Activated T-helper 2 cell treated with anti-CD3 and anti-CD28 coated beads, Interferon-gamma antibody, Interleukin-2, Interleukin-4, amounts not matched to agents 10 μg/mL and 5 μg/mL and 100 μg/mL, durations not matched to agents 14 hours and 24 hours and 36 hours (primary cell): ENCODE results near the gene CTRB2. TPM values are rescaled to one million over a fixed set of nuclear protein-coding genes. Genes with fewer than 3 reads are reported as not detected.

Experiments
- DNase-seq: peaks from one replicate; pipeline ENCODE4 v3.0.0; 2021; ENCODE audit warnings: low spot score
- H3K27ac Mint-ChIP-seq: one replicate; pipeline ENCODE4 v1.8.0; 2021; ENCODE audit warnings: mixed read lengths
- H3K27me3 Mint-ChIP-seq: one replicate; pipeline ENCODE4 v1.8.0; 2021; ENCODE audit warnings: low read depth, mixed read lengths
- H3K36me3 Mint-ChIP-seq: one replicate; pipeline ENCODE4 v1.8.0; 2021; ENCODE audit warnings: low read depth, mixed read lengths
- H3K4me1 Mint-ChIP-seq: one replicate; pipeline ENCODE4 v1.8.0; 2021; ENCODE audit warnings: low read depth, mixed read lengths
- H3K4me3 Mint-ChIP-seq: one replicate; pipeline ENCODE4 v1.8.0; 2021; ENCODE audit warnings: low read depth, mild to moderate bottlenecking, moderate library complexity, mixed read lengths
- H3K9me3 Mint-ChIP-seq: one replicate; pipeline ENCODE4 v1.8.0; 2021; ENCODE audit warnings: mixed read lengths
- intact Hi-C: fragments of 100-400 bp; cut with micrococcal nuclease; formaldehyde crosslinking; loops from one replicate; pipeline ENCODE4 v1.15.1; 2023
- total RNA-seq: library from RNA; stranded (reverse); gene quantifications from 2 replicates; pipeline ENCODE4 v1.2.3, GENCODE V29; 2022

CTRB2 gene
- total RNA-seq = not detected in 2 replicates

- H3K27me3 Mint-ChIP-seq = no peaks in the 10 kb centered on the region
- H3K27ac Mint-ChIP-seq = no peak within 1 kb of the TSS
- no peak for DNase-seq
- intact Hi-C loops = loop anchor here (2.0 kb wide), 1 partner anchor 18 kb away; no protein-coding TSS in a partner anchor
- no peaks in the 10 kb centered on the region for H3K9me3 Mint-ChIP-seq
- no peaks in the 10 kb centered on the region for H3K36me3 Mint-ChIP-seq
- H3K4me1 Mint-ChIP-seq = no peaks in the 10 kb centered on the region
- no peak within 1 kb of the TSS for H3K4me3 Mint-ChIP-seq
Observed at GRCh38 chr16:75206749-75207451, at the start of gene CTRB2. Gene CTRB2 (minus strand): TSS chr16:75207161. CDS start chr16:75207141, 20 bp downstream.

- Mint-ChIP-seq H3K4me1 (no peaks in the 10 kb centered on the region), H3K27ac (no peak overlapping the region), H3K27me3 (peaks cover 34% of the 10 kb centered on the region), H3K36me3 (no peaks in the 10 kb centered on the region), H3K4me3 (no peak overlapping the region), H3K9me3 (no peaks in the 10 kb centered on the region)
- intact Hi-C loops = no loop called here
- no peak for DNase-seq
Observed at GRCh38 chr16:75256059-75256571, 49.2 kb upstream of the CTRB2 start.

GRCh38 chr16:75254359-75254837 is 47.4 kb upstream of the CTRB2 start:
- DNase-seq = no peak
- Mint-ChIP-seq H3K9me3 (no peaks in the 10 kb centered on the region), H3K4me1 (no peaks in the 10 kb centered on the region), H3K27ac (no peak overlapping the region), H3K36me3 (no peaks in the 10 kb centered on the region), H3K4me3 (no peak overlapping the region), H3K27me3 (peaks cover 43% of the 10 kb centered on the region)
- intact Hi-C loops = no loop called here

- intact Hi-C loops = no loop called here
- Mint-ChIP-seq H3K36me3 (no peaks in the 10 kb centered on the region), H3K27me3 (peaks cover 51% of the 10 kb centered on the region), H3K4me1 (no peaks in the 10 kb centered on the region), H3K4me3 (no peak overlapping the region), H3K9me3 (no peaks in the 10 kb centered on the region), H3K27ac (no peak overlapping the region)
- no peak for DNase-seq
Observed at GRCh38 chr16:75252946-75253911, 46.3 kb upstream of the CTRB2 start.

- Mint-ChIP-seq H3K9me3 (no peaks in the 10 kb centered on the region), H3K4me1 (no peaks in the 10 kb centered on the region), H3K27me3 (peaks cover 53% of the 10 kb centered on the region), H3K4me3 (no peak overlapping the region), H3K27ac (no peak overlapping the region), H3K36me3 (no peaks in the 10 kb centered on the region)
- no peak for DNase-seq
- intact Hi-C loops = no loop called here
Observed at GRCh38 chr16:75252049-75252864, 45.3 kb upstream of the CTRB2 start.

GRCh38 chr16:75251280-75252048 is 44.5 kb upstream of the CTRB2 start, which contains the start of gene BCAR1:
Gene BCAR1 (minus strand): TSS chr16:75251624. CDS start chr16:75251482, 142 bp downstream.
- peaks cover 56% of the 10 kb centered on the region for H3K27me3 Mint-ChIP-seq
- H3K4me1 Mint-ChIP-seq = no peaks in the 10 kb centered on the region
- DNase-seq = no peak
- intact Hi-C loops = no loop called here
- no peak within 1 kb of the TSS for H3K27ac Mint-ChIP-seq
- no peaks in the 10 kb centered on the region for H3K36me3 Mint-ChIP-seq
- no peaks in the 10 kb centered on the region for H3K9me3 Mint-ChIP-seq
- H3K4me3 Mint-ChIP-seq = no peak within 1 kb of the TSS

- DNase-seq = no peak
- intact Hi-C loops = no loop called here
- Mint-ChIP-seq H3K4me3 (no peak overlapping the region), H3K9me3 (no peaks in the 10 kb centered on the region), H3K27me3 (peaks cover 56% of the 10 kb centered on the region), H3K36me3 (no peaks in the 10 kb centered on the region), H3K27ac (no peak overlapping the region), H3K4me1 (no peaks in the 10 kb centered on the region)
Observed at GRCh38 chr16:75250809-75251279, 43.9 kb upstream of the CTRB2 start.

- no peaks in the 10 kb centered on the region for H3K36me3 Mint-ChIP-seq
- H3K27me3 Mint-ChIP-seq = peaks cover 56% of the 10 kb centered on the region
- H3K4me1 Mint-ChIP-seq = no peaks in the 10 kb centered on the region
- DNase-seq = no peak
- H3K27ac Mint-ChIP-seq = no peak overlapping the region
- H3K9me3 Mint-ChIP-seq = no peaks in the 10 kb centered on the region
- intact Hi-C loops = no loop called here
- no peak overlapping the region for H3K4me3 Mint-ChIP-seq
Observed at GRCh38 chr16:75250089-75250808, 43.3 kb upstream of the CTRB2 start.

GRCh38 chr16:75249441-75249840 is 42.5 kb upstream of the CTRB2 start:
- H3K4me3 Mint-ChIP-seq = no peak overlapping the region
- peaks cover 51% of the 10 kb centered on the region for H3K27me3 Mint-ChIP-seq
- intact Hi-C loops = no loop called here
- H3K4me1 Mint-ChIP-seq = no peaks in the 10 kb centered on the region
- no peaks in the 10 kb centered on the region for H3K9me3 Mint-ChIP-seq
- H3K27ac Mint-ChIP-seq = no peak overlapping the region
- no peak for DNase-seq
- no peaks in the 10 kb centered on the region for H3K36me3 Mint-ChIP-seq

- peaks cover 45% of the 10 kb centered on the region for H3K27me3 Mint-ChIP-seq
- intact Hi-C loops = no loop called here
- no peaks in the 10 kb centered on the region for H3K36me3 Mint-ChIP-seq
- no peak overlapping the region for H3K27ac Mint-ChIP-seq
- H3K4me1 Mint-ChIP-seq = no peaks in the 10 kb centered on the region
- no peak for DNase-seq
- no peak overlapping the region for H3K4me3 Mint-ChIP-seq
- no peaks in the 10 kb centered on the region for H3K9me3 Mint-ChIP-seq
Observed at GRCh38 chr16:75248536-75249380, 41.8 kb upstream of the CTRB2 start.
